ENCODE results near the gene ZGPAT.
"Not testable (repeated sequence)": the region's sequence is repeated elsewhere in the genome, so short reads cannot be mapped to it uniquely, and the experiment has no call there.

ZGPAT gene

GRCh38 chr20:63703471-63703975 lies 4.3 kb upstream of the ZGPAT start:
- no peak for DNase-seq

DNA sequence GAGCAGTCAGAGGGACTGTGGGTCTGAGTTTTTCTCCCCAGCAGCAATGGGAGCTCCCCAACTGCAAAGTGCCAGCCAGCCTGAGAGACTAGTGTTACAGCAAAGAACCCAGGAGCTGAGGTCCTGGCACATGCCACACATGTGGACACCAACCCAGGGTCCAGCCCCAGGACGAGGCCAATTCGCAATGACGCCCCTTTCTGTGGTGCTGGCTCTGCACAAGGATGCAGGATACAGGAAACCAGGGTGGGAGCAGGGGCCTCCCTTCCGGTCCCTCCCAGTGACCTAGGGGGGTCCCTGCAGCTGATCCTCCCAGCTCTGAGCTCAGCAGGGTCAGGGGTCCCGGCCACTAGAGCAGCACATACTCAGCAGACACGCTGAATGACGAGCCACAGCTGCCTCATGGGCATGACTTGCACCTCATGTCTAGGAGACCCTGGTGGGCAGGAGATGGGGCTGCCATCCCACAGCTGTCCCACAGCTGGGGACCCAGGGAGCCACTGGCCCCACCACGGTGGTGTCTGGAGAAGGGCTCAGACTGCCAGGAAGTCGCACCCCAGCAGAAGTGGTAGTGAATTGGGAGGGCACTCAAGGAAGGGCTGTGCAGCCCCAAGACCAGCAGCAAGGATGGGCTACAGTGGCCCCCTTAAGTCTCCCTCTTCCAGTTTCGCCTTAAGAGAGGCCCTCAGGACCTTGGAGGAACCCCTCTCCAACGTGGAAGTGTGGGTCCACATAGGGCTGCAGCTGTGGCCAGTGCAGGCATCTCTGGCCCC lies 3.7 kb upstream of the ZGPAT start:
- no peak for DNase-seq

DNA sequence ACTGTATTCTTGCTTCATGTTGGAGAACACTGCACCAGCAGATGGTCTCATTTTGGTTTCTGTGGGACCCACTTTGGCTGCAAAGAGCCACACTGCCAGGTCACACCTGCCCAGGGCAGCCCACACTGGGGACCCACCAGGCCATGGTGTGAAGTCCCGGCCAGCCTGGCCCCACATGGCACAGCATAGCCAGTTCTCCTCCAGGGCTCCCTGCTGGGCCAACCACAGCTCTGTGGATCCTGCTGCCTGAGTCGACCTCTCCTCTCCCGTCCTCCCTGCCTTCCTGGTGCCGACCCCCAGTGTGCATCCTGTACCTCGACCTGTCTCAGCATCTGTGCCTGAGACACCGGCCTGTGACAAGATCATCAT lies 3.1 kb upstream of the ZGPAT start:
- DNase-seq, result no peak

GRCh38 chr20:63705232-63706026 lies 2.4 kb upstream of the ZGPAT start:
- no peak for DNase-seq

DNA sequence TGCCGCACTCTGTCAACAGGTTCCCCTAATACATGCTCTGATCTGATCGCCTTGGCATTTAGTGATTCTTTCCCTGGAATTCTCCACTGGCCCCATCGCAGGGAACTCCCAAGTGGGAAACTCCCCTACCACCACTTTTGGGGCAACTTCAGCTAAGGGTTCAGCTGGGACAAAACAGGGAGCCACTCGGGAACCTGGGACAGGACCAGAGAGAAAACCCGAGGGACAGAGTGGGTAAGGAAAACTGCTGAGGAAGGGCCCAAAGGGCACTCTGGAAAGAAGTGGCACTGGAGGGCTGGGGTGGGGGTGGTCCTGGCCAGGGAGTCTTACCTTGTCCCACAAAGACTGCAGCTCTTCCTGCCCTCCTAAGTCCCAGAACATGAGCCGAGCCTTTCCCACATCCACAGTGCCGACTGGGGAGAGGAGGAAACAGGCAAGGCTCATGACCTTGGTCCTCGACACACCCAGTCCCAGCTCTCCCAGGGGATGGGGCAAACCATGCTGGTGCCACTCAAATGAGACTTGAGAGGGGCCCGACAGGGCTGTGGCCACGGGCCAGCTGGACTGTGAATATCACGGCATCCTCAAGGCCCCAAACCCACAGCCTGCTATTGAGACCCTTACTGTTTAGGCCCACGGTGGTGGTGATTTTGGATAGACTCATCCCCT lies 1.7 kb upstream of the ZGPAT start:
- DNase-seq, result no peak

GRCh38 chr20:63706852-63707557 lies 834 bp upstream of the ZGPAT start:
- DNase-seq, result peak; percentile 56

DNA sequence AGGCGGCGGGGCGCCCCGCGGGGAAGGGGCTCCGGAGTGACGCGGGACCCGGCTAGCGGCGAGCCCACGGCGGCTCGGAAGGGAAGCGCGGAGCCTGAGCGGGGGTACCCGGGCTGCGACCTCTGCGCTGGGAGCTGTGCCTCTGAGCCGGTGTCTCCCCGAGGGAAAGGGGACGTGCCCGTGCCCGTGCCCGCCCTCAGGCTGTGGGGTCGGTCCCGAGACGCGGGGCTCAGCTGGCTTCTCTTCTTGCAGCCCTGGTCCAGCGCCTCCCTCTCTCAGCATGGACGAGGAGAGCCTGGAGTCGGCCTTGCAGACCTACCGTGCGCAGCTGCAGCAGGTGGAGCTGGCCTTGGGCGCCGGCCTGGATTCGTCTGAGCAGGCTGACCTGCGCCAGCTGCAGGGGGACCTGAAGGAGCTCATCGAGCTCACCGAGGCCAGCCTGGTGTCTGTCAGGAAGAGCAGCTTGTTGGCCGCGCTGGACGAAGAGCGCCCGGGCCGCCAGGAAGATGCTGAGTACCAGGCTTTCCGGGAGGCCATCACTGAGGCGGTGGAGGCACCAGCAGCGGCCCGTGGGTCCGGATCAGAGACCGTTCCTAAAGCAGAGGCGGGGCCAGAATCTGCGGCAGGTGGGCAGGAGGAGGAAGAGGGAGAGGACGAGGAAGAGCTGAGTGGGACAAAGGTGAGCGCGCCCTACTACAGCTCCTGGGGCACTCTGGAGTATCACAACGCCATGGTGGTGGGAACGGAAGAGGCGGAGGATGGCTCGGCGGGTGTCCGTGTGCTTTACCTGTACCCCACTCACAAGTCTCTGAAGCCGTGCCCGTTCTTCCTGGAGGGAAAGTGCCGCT lies 686 bp downstream of the ZGPAT start:
- no peak for DNase-seq

DNA sequence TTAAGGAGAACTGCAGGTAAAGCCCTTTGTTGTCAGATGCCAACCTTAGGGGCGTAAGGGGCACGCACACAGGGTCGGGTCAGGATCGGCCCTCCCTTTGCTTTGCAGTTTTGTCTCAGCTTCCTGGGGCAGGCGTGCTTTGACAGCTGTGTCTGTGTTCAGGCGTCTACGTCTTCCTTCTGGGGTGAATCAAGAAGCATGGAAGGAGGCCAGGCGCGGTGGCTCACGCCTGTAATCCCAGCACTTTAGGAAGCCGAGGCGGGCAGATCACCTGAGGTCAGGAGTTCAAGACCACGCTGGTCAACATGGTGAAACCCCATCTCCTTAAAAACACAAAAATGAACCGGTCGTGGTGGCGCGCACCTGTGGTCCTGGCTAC lies 1.3 kb downstream of the ZGPAT start:
- DNase-seq, result no peak

GRCh38 chr20:63711085-63711645 lies 3.3 kb downstream of the ZGPAT start:
- no peak for DNase-seq

- DNase-seq, result no peak
These were observed 4.4 kb downstream of the ZGPAT start for GRCh38 chr20:63712191-63712590.

GRCh38 chr20:63714858-63715257 lies 7.0 kb downstream of the ZGPAT start:
- no peak for DNase-seq

GRCh38 chr20:63718996-63719395 lies 11.2 kb downstream of the ZGPAT start:
- DNase-seq, result no peak

DNA sequence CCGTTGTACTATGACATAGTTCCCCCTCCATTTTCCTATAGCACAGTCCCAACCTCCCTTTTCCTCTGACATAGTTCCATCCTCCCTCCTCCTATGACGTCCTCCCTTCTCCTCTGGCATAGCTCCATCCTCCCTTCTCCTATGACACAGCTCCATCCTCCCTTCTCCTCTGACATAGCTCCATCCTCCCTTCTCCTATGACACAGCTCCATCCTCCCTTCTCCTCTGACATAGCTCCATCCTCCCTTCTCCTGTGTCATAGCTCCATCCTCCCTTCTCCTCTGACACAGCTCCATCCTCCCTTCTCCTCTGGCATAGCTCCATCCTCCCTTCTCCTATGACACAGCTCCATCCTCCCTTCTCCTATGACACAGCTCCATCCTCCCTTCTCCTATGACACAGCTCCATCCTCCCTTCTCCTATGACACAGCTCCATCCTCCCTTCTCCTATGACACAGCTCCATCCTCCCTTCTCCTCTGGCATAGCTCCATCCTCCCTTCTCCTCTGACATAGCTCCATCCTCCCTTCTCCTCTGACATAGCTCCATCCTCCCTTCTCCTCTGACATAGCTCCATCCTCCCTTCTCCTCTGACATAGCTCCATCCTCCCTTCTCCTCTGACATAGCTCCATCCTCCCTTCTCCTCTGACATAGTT lies 15.3 kb downstream of the ZGPAT start:
- not testable (repeated sequence) for DNase-seq

DNA sequence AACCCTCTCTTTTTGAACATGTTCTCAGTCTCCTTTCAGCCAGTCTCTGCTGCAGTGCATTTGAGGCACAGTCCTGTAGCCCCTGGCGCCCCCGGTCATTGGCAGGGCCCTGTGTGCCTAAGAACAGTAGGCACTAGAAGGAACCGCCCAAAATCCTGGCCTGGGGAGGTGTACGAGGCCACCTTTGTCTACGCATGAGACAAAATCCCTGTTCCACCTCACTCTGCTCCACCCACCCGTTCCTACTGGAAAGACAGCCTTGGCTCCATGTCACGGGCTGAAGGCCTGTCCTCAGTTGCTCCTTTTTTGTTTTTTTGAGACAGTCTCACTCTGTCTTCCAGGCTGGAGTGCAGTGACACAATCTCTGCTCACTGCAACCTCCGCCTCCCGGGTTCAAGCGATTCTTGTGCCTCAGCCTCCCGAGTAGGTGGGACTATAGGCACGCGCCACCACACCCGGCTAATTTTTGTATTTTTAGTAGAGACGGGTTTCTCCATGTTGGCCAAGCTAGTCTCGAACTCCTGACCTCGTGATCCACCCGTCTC lies 22.4 kb downstream of the ZGPAT start:
- DNase-seq, result not testable (repeated sequence)

- DNase-seq, result no peak
These were observed 23.6 kb downstream of the ZGPAT start for GRCh38 chr20:63731410-63731809.

DNA sequence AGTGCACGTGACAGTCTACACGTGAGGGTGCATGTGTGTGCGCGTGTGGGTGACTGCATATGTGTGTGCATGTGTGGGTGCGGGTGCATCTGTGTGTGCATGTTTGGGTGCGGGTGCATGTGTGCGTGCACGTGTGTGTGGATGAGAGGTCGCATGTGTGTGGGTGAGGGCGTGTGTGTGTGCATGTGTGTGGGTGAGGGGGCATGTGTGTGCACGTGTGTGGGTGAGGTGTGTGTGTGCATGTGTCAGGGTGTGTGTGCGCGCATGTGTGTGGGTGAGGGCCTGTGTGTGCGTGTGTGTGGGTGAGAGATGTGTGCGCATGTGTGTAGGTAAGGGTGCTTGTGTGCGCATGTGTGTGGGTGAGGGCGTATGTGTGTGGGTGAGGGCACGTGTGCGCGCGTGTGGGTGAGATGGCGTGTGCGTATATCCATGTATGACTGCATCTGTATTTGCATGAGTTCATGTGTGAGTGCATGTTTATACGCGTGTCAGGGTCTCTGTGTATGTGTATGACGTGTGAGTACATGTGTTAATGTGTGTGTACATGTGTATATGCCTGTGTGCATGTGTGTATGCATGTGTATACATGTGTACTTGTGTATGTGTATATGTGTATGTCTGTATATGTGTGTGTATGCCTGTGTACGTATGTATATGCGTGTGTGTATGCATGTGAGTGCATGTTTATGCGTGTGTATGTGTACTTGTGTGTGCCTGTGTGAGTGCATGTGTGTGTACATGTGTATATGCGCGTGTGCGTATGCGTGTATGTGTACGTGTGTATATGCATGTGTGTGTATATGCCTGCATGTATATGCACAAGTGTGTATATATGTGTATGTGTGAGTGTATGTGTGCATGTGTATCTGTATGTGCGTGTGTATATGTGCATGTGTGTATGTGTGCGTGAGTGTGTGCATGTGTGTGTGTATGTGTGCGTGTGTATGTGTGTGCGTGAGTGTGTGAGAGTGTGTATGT lies 24.6 kb downstream of the ZGPAT start:
- DNase-seq, result no peak

- DNase-seq, result no peak
These were observed 25.3 kb downstream of the ZGPAT start for GRCh38 chr20:63733117-63733516.

DNA sequence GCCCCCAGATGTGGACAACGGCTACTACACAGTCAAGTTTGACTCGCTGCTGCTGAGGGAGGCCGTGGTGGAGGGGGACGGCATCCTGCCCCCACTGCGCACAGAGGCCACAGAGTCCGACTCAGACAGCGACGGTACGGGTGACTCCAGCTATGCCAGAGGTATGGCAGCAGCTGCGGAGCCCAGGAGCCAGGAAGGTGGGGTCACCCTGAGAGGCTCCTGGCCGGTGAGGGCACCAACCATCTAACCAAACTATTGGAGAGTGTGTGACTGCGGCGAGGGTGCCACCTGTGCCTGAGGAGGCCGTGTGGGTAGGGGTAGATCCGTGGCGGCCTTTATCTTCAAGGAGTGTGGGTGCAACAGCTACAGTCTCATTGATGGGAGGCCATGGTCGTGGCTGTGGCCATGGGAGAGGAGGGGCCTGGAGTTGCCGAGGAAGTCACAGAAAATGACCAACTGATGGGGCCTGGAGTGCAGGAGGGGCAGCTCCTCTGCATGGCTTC lies 25.8 kb downstream of the ZGPAT start:
- no peak for DNase-seq

All from NCI-H2107 (cell line).